HEK293 (cell line): ENCODE data around the gene NEXN.

Source experiments
- CTCF ChIA-PET: fragments of 350-600 bp; formaldehyde crosslinking; extraction: SDS; loops from one replicate; lab custom pipeline; 2021; ENCODE audit warnings: antibody characterized with exemption; lab: Yijun Ruan, JAX
- POLR2A ChIA-PET: fragments of 300-600 bp; formaldehyde crosslinking; extraction: SDS; loops from one replicate; lab custom pipeline; 2020; ENCODE audit warnings: antibody characterized with exemption, inconsistent platforms; lab: Yijun Ruan, JAX
- H3K27ac ChIP-seq: fragments of 200-500 bp; sonication (Bioruptor generic); 2 replicates; pipeline ENCODE4 v1.5.1; 2014; ENCODE audit warnings: low read depth, low read length, control low read depth, inconsistent platforms; ENCODE audit errors: extremely low read depth
- H3K36me3 ChIP-seq, 2 experiments: fragments of 200-500 bp in 1 of 2; sonication (Bioruptor generic) in 1 of 2; 1 replicate in 1 of 2; 2 replicates in 1 of 2; pipeline ENCODE4 v1.5.1; 2014 to 2017; ENCODE audit warnings: inconsistent platforms in 2 of 2, low read length in 2 of 2; ENCODE audit not compliant: control insufficient read depth in 2 of 2, insufficient read depth in 1 of 2
- H3K4me1 ChIP-seq: fragments of 200-500 bp; sonication (Bioruptor generic); 2 replicates; pipeline ENCODE4 v1.5.1; 2014; ENCODE audit warnings: mild to moderate bottlenecking, low read length, inconsistent platforms; ENCODE audit not compliant: control insufficient read depth, insufficient read depth
- H3K4me3 ChIP-seq: 2 replicates; pipeline ENCODE4 v1.5.1; 2011; ENCODE audit warnings: low read depth, mild to moderate bottlenecking, control low read depth, low read length, moderate library complexity
- H3K9me3 ChIP-seq: fragments of 200-500 bp; sonication (Bioruptor generic); 2 replicates; pipeline ENCODE4 v1.5.1; 2014; ENCODE audit warnings: low read depth, low read length, inconsistent platforms; ENCODE audit not compliant: control insufficient read depth, insufficient read depth
- HIC1 ChIP-seq: fragments of 450-650 bp; formaldehyde crosslinking; IDR thresholded peaks from 2 replicates; pipeline ENCODE4 v1.5.1; 2016; ENCODE audit warnings: missing biosample characterization, missing genetic modification characterization
- HOXA7 ChIP-seq: sonication (generic); formaldehyde crosslinking; IDR thresholded peaks from 2 replicates; pipeline ENCODE4 v1.8.1; 2022; ENCODE audit warnings: missing genetic modification reagents, borderline replicate concordance
- KLF16 ChIP-seq: fragments of 450-650 bp; formaldehyde crosslinking; IDR thresholded peaks from 2 replicates; pipeline ENCODE4 v1.5.1; 2017; ENCODE audit warnings: missing biosample characterization, missing genetic modification characterization
- KLF7 ChIP-seq: fragments of 450-650 bp; formaldehyde crosslinking; IDR thresholded peaks from 2 replicates; pipeline ENCODE4 v1.5.1; 2016; ENCODE audit warnings: missing biosample characterization, missing genetic modification characterization, borderline replicate concordance
- PRDM1 ChIP-seq: fragments of 450-650 bp; formaldehyde crosslinking; IDR thresholded peaks from 2 replicates; pipeline ENCODE4; 2016; ENCODE audit warnings: missing biosample characterization, missing genetic modification characterization
- SP3 ChIP-seq: fragments of 450-650 bp; formaldehyde crosslinking; IDR thresholded peaks from 2 replicates; pipeline ENCODE4 v1.5.1; 2016; ENCODE audit warnings: missing biosample characterization, missing genetic modification characterization
- ZBTB21 ChIP-seq: fragments of 450-650 bp; formaldehyde crosslinking; IDR thresholded peaks from 2 replicates; pipeline ENCODE4 v1.5.1; 2017; ENCODE audit warnings: missing biosample characterization, missing genetic modification characterization
- ZBTB7A ChIP-seq: fragments of 450-650 bp; formaldehyde crosslinking; IDR thresholded peaks from 2 replicates; pipeline ENCODE4 v1.5.1; 2016; ENCODE audit warnings: low read depth, missing biosample characterization, missing genetic modification characterization
- ZNF157 ChIP-seq: fragments of 450-650 bp; formaldehyde crosslinking; IDR thresholded peaks from 2 replicates; pipeline ENCODE4 v1.5.1; 2016; ENCODE audit warnings: missing biosample characterization, missing genetic modification characterization
- ZNF16 ChIP-seq: fragments of 450-650 bp; formaldehyde crosslinking; IDR thresholded peaks from 2 replicates; pipeline ENCODE4 v1.5.1; 2016; ENCODE audit warnings: low read depth, missing biosample characterization, missing genetic modification characterization
- ZNF175 ChIP-seq: fragments of 450-650 bp; formaldehyde crosslinking; IDR thresholded peaks from 2 replicates; pipeline ENCODE4 v1.5.1; 2016; ENCODE audit warnings: missing biosample characterization, missing genetic modification characterization
- ZNF221 ChIP-seq: fragments of 450-650 bp; formaldehyde crosslinking; IDR thresholded peaks from 2 replicates; pipeline ENCODE4 v1.5.1; 2017; ENCODE audit warnings: missing biosample characterization, missing genetic modification characterization, borderline replicate concordance
- ZNF23 ChIP-seq: fragments of 450-650 bp; formaldehyde crosslinking; IDR thresholded peaks from 2 replicates; pipeline ENCODE4 v1.5.1; 2016; ENCODE audit warnings: missing biosample characterization, missing genetic modification characterization, borderline replicate concordance
- ZNF302 ChIP-seq: fragments of 450-650 bp; formaldehyde crosslinking; IDR thresholded peaks from 2 replicates; pipeline ENCODE4 v1.5.1; 2016; ENCODE audit warnings: missing biosample characterization, missing genetic modification characterization, low read depth
- ZNF311 ChIP-seq: fragments of 450-650 bp; formaldehyde crosslinking; IDR thresholded peaks from 2 replicates; pipeline ENCODE4 v1.5.1; 2017; ENCODE audit warnings: missing biosample characterization, missing genetic modification characterization, borderline replicate concordance
- ZNF423 ChIP-seq: fragments of 450-650 bp; formaldehyde crosslinking; IDR thresholded peaks from 2 replicates; pipeline ENCODE4 v1.5.1; 2016; ENCODE audit warnings: missing biosample characterization, missing genetic modification characterization
- ZNF521 ChIP-seq: fragments of 450-650 bp; formaldehyde crosslinking; IDR thresholded peaks from 2 replicates; pipeline ENCODE4 v1.5.1; 2017; ENCODE audit warnings: missing biosample characterization, mild to moderate bottlenecking, missing genetic modification characterization
- ZNF530 ChIP-seq: fragments of 450-650 bp; formaldehyde crosslinking; IDR thresholded peaks from 2 replicates; pipeline ENCODE4 v1.5.1; 2016; ENCODE audit warnings: low read depth, missing biosample characterization, missing genetic modification characterization
- ZNF548 ChIP-seq: fragments of 450-650 bp; formaldehyde crosslinking; IDR thresholded peaks from 2 replicates; pipeline ENCODE4 v1.5.1; 2016; ENCODE audit warnings: missing biosample characterization, missing genetic modification characterization
- ZNF561 ChIP-seq: fragments of 450-650 bp; IDR thresholded peaks from 2 replicates; pipeline ENCODE4 v1.5.1; 2018; ENCODE audit warnings: missing biosample characterization, missing genetic modification characterization, borderline replicate concordance
- ZNF626 ChIP-seq: fragments of 450-650 bp; sonication (Bioruptor Pico); formaldehyde crosslinking; IDR thresholded peaks from 2 replicates; pipeline ENCODE4 v1.5.1; 2018; ENCODE audit warnings: missing biosample characterization, missing genetic modification characterization, inconsistent platforms
- ZNF629 ChIP-seq: fragments of 450-650 bp; formaldehyde crosslinking; IDR thresholded peaks from 2 replicates; pipeline ENCODE4 v1.5.1; 2017; ENCODE audit warnings: missing biosample characterization, missing genetic modification characterization
- ZNF843 ChIP-seq: fragments of 450-650 bp; formaldehyde crosslinking; IDR thresholded peaks from 2 replicates; pipeline ENCODE4 v1.5.1; 2016; ENCODE audit warnings: missing biosample characterization, missing genetic modification characterization
- ZSCAN18 ChIP-seq: fragments of 450-650 bp; formaldehyde crosslinking; IDR thresholded peaks from 2 replicates; pipeline ENCODE4 v1.5.1; 2016; ENCODE audit warnings: missing biosample characterization, missing genetic modification characterization
- TF ChIP-seq, protein P1 (sequence below): fragments of 450-650 bp; formaldehyde crosslinking; IDR thresholded peaks from 2 replicates; pipeline ENCODE4 v1.5.1; 2016; ENCODE audit warnings: missing biosample characterization, missing genetic modification characterization
- TF ChIP-seq, protein P2 (sequence below): fragments of 450-650 bp; formaldehyde crosslinking; IDR thresholded peaks from 2 replicates; pipeline ENCODE4 v1.5.1; 2017; ENCODE audit warnings: missing biosample characterization, missing genetic modification characterization
- TF ChIP-seq, protein P3 (sequence below): fragments of 450-650 bp; formaldehyde crosslinking; IDR thresholded peaks from 2 replicates; pipeline ENCODE4 v1.5.1; 2016; ENCODE audit warnings: missing biosample characterization, missing genetic modification characterization

NEXN gene

DNA sequence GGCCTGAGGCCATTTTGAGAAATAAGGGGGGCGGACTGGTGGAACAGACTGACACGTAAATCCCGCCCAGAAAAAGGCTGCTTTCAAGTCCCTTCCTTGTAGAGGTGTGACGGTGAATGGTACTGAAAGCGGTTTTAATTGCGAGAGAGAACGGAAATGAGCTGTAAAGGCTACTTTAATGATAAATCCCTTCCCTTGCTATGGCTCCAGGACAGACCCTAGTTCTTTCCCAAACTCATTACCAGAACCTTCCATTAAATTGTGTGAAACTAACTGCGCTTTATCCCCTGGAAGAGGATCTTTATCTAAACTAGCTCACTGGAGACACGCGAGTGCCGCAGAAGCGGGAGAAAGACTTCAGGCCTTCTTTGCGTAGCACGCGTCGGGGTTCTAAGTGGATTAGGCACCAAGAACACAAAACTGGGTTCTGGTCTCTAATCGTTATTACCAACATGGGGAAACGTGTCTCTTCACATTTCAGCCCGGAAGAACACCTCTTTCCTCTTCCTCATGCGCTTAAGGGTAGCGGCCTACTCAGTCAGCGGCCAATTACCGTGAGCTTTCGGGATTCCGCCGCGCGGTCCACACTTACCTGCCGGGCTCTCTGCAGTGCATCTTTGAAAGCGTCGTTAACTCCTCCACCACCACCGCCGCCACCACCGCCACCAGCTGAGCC, 90.0 kb downstream of the NEXN start:
- peak overlapping the region; percentile 77 for H3K27ac ChIP-seq
- H3K36me3 ChIP-seq = peaks cover 0 to 32% of the 10 kb centered on the region in 2 experiments; a peak in 2 of 3 replicates
- H3K9me3 ChIP-seq = no peaks in the 10 kb centered on the region
- CTCF ChIA-PET = interaction anchor here (0.8 to 1.4 kb wide), 6 partner anchors 10 to 136 kb away, joined by 3 to 14 read pairs (median 4); partner anchors contain the start of gene DNAJB4
- peak overlapping the region; percentile 96 for H3K4me3 ChIP-seq
- H3K4me1 ChIP-seq = peaks cover 6% of the 10 kb centered on the region; the same call in 1 of the 2 replicates
- POLR2A ChIA-PET = interaction anchor here (0.5 to 8.3 kb wide), 13 partner anchors 10 to 450 kb away, joined by 3 to 137 read pairs (median 4); partner anchors contain the start of genes DNAJB4, MIGA1 and NEXN
- TF ChIP-seq KLF16 (tag by site-specific recombination) (no peak), ZNF561 (tag by site-specific recombination) (no peak), ZNF16 (no peak), HIC1 (no peak), ZSCAN18 (tag by site-specific recombination) (no peak), HOXA7 (CRISPR knock-in tag) (no peak), ZNF843 (tag by site-specific recombination) (no peak), ZNF629 (tag by site-specific recombination) (peak; percentile 7), PRDM1 (tag by site-specific recombination) (peak; percentile 5; the same call in 1 of the 2 replicates), KLF7 (no peak), ZNF521 (tag by site-specific recombination) (no peak), ZBTB7A (tag by site-specific recombination) (no peak), ZNF157 (no peak), ZNF548 (no peak), ZNF23 (tag by site-specific recombination) (no peak), ZNF423 (tag by site-specific recombination) (no peak), ZNF530 (no peak), ZNF626 (tag by site-specific recombination) (no peak), ZNF175 (tag by site-specific recombination) (no peak), ZNF311 (tag by site-specific recombination) (no peak), ZNF221 (no peak), ZBTB21 (tag by site-specific recombination) (no peak), ZNF302 (tag by site-specific recombination) (no peak), SP3 (tag by site-specific recombination) (peak; percentile 60)
- TF ChIP-seq, protein P1, sequence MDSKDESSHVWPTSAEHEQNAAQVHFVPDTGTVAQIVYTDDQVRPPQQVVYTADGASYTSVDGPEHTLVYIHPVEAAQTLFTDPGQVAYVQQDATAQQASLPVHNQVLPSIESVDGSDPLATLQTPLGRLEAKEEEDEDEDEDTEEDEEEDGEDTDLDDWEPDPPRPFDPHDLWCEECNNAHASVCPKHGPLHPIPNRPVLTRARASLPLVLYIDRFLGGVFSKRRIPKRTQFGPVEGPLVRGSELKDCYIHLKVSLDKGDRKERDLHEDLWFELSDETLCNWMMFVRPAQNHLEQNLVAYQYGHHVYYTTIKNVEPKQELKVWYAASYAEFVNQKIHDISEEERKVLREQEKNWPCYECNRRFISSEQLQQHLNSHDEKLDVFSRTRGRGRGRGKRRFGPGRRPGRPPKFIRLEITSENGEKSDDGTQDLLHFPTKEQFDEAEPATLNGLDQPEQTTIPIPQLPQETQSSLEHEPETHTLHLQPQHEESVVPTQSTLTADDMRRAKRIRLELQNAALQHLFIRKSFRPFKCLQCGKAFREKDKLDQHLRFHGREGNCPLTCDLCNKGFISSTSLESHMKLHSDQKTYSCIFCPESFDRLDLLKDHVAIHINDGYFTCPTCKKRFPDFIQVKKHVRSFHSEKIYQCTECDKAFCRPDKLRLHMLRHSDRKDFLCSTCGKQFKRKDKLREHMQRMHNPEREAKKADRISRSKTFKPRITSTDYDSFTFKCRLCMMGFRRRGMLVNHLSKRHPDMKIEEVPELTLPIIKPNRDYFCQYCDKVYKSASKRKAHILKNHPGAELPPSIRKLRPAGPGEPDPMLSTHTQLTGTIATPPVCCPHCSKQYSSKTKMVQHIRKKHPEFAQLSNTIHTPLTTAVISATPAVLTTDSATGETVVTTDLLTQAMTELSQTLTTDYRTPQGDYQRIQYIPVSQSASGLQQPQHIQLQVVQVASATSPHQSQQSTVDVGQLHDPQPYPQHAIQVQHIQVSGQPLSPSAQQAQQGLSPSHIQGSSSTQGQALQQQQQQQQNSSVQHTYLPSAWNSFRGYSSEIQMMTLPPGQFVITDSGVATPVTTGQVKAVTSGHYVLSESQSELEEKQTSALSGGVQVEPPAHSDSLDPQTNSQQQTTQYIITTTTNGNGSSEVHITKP (tag by site-specific recombination) = peak; percentile 66
- TF ChIP-seq, protein P2, sequence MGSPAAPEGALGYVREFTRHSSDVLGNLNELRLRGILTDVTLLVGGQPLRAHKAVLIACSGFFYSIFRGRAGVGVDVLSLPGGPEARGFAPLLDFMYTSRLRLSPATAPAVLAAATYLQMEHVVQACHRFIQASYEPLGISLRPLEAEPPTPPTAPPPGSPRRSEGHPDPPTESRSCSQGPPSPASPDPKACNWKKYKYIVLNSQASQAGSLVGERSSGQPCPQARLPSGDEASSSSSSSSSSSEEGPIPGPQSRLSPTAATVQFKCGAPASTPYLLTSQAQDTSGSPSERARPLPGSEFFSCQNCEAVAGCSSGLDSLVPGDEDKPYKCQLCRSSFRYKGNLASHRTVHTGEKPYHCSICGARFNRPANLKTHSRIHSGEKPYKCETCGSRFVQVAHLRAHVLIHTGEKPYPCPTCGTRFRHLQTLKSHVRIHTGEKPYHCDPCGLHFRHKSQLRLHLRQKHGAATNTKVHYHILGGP (tag by site-specific recombination) = no peak
- TF ChIP-seq, protein P3, sequence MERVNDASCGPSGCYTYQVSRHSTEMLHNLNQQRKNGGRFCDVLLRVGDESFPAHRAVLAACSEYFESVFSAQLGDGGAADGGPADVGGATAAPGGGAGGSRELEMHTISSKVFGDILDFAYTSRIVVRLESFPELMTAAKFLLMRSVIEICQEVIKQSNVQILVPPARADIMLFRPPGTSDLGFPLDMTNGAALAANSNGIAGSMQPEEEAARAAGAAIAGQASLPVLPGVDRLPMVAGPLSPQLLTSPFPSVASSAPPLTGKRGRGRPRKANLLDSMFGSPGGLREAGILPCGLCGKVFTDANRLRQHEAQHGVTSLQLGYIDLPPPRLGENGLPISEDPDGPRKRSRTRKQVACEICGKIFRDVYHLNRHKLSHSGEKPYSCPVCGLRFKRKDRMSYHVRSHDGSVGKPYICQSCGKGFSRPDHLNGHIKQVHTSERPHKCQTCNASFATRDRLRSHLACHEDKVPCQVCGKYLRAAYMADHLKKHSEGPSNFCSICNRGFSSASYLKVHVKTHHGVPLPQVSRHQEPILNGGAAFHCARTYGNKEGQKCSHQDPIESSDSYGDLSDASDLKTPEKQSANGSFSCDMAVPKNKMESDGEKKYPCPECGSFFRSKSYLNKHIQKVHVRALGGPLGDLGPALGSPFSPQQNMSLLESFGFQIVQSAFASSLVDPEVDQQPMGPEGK (tag by site-specific recombination) = peak; percentile 50
